B cell (primary cell): ENCODE data around the gene TIMMDC1. TPM values are rescaled to one million over a fixed set of nuclear protein-coding genes. Genes with fewer than 3 reads are reported as not detected.

Source experiments
- ATAC-seq: fragments of 200-7000 bp; cut with Tn5 transposase; one replicate; pipeline ENCODE4 v1.10.0; 2021; ENCODE audit warnings: low read depth, mild to moderate bottlenecking, moderate number of reproducible peaks, moderate library complexity
- CTCF ChIA-PET: fragments of 350-600 bp; sonication (Branson Sonifier 250); formaldehyde crosslinking; loops from one replicate; lab custom pipeline; 2021; ENCODE audit warnings: antibody characterized with exemption, inconsistent platforms; lab: Charles Lee
- POLR2A ChIA-PET: fragments of 350-600 bp; sonication (Branson Sonifier 250); formaldehyde crosslinking; loops from one replicate; lab custom pipeline; 2021; ENCODE audit warnings: antibody characterized with exemption; lab: Charles Lee
- DNase-seq: peaks from one replicate; pipeline ENCODE4 v3.0.0; 2013
- H2AFZ ChIP-seq: 2 replicates; pipeline ENCODE4 v1.6.1; 2012; ENCODE audit warnings: mild to moderate bottlenecking, low read depth, low read length; ENCODE audit not compliant: insufficient read depth, poor library complexity, severe bottlenecking
- H3K27ac ChIP-seq, 2 donors: 1 replicate in 1 of 2; 2 replicates in 1 of 2; pipeline ENCODE4 v1.5.1; 2012 to 2013; ENCODE audit warnings: low read length in 2 of 2, mild to moderate bottlenecking in 2 of 2, moderate library complexity in 1 of 2
- H3K27me3 ChIP-seq, 4 experiments: fragments of 200-600 bp in 1 of 4; sonication (generic) in 1 of 4; replicated peaks in 1 of 4; 1 replicate in 2 of 4; 2 replicates in 2 of 4; pipeline versions ENCODE4 v1.6.1 to v1.7.0; 2013 to 2016; ENCODE audit warnings: low read length in 3 of 4, mild to moderate bottlenecking in 2 of 4, mixed read lengths in 1 of 4, moderate library complexity in 1 of 4; ENCODE audit not compliant: insufficient read depth in 4 of 4, control insufficient read depth in 3 of 4; ENCODE audit errors: control extremely low read depth in 1 of 4
- H3K36me3 ChIP-seq, 2 experiments: replicated peaks in 1 of 2; 1 replicate in 1 of 2; 2 replicates in 1 of 2; pipeline versions ENCODE4 v1.6.1 to v1.7.1; 2013; ENCODE audit warnings: low read length in 1 of 2; ENCODE audit not compliant: insufficient read depth in 2 of 2, control insufficient read depth in 1 of 2; ENCODE audit errors: control extremely low read depth in 1 of 2, extremely low read depth in 1 of 2
- H3K4me1 ChIP-seq, 2 donors: fragments of 200-600 bp in 1 of 2; sonication (generic) in 1 of 2; 1 replicate in 1 of 2; 2 replicates in 1 of 2; pipeline versions ENCODE4 v1.5.1 to v1.6.1; 2013 to 2017; ENCODE audit warnings: low read length in 2 of 2; ENCODE audit not compliant: control insufficient read depth in 2 of 2, insufficient read depth in 2 of 2
- H3K4me2 ChIP-seq: replicated peaks from 2 replicates; pipeline ENCODE3; 2012; ENCODE audit warnings: mild to moderate bottlenecking, low read depth, low read length; ENCODE audit not compliant: poor library complexity, severe bottlenecking
- H3K4me3 ChIP-seq, 5 experiments: fragments of 200-600 bp in 1 of 5; sonication (generic) in 1 of 5; 1 replicate in 3 of 5; 2 replicates in 2 of 5; pipeline versions ENCODE4 v1.5.1 to v1.7.0; 2011 to 2016; ENCODE audit warnings: low read length in 4 of 5, mild to moderate bottlenecking in 4 of 5, low read depth in 2 of 5, control low read depth in 1 of 5, moderate library complexity in 1 of 5; ENCODE audit not compliant: insufficient read depth in 1 of 5; ENCODE audit errors: control extremely low read depth in 1 of 5, extremely low read depth in 1 of 5
- H3K79me2 ChIP-seq: fragments of 200-600 bp; sonication (generic); one replicate; pipeline ENCODE4 v1.6.0; 2016; ENCODE audit warnings: low read length; ENCODE audit not compliant: control insufficient read depth, insufficient read depth
- H3K9ac ChIP-seq: fragments of 200-600 bp; sonication (generic); 2 replicates; pipeline ENCODE4 v1.6.1; 2017; ENCODE audit warnings: mild to moderate bottlenecking, low read length, moderate library complexity
- H3K9me3 ChIP-seq, 3 donors: one replicate each; pipeline versions ENCODE4 v1.6.1 to v1.7.1; 2013; ENCODE audit warnings: low read length in 2 of 3; ENCODE audit not compliant: control insufficient read depth in 2 of 3, insufficient read depth in 1 of 3; ENCODE audit errors: control extremely low read depth in 1 of 3
- H4K20me1 ChIP-seq: 2 replicates; pipeline ENCODE4 v1.6.0; 2012; ENCODE audit warnings: mild to moderate bottlenecking, low read length; ENCODE audit not compliant: insufficient read depth, control insufficient read depth, poor library complexity, severe bottlenecking
- H3K27ac Mint-ChIP-seq: one replicate; pipeline ENCODE4 v1.8.0; 2021; ENCODE audit warnings: mixed read lengths
- H3K27me3 Mint-ChIP-seq: one replicate; pipeline ENCODE4 v1.8.0; 2021; ENCODE audit warnings: mixed read lengths
- H3K4me1 Mint-ChIP-seq: one replicate; pipeline ENCODE4 v1.8.0; 2021; ENCODE audit warnings: mixed read lengths
- H3K4me3 Mint-ChIP-seq: one replicate; pipeline ENCODE4 v1.8.0; 2021; ENCODE audit warnings: mixed read lengths
- H3K9me3 Mint-ChIP-seq: one replicate; pipeline ENCODE4 v1.8.0; 2022; ENCODE audit warnings: mixed read lengths; ENCODE audit not compliant: insufficient read depth
- EZH2 ChIP-seq: IDR thresholded peaks from 2 replicates; pipeline ENCODE4 v1.6.1; 2012; ENCODE audit warnings: borderline replicate concordance, low read depth, mild to moderate bottlenecking, moderate library complexity, low read length; ENCODE audit not compliant: insufficient read depth, poor library complexity, severe bottlenecking
- WGBS: methylation state at CpG from one replicate; pipeline ENCODE4 v1.1.5; 2013; ENCODE audit warnings: missing lambda C conversion rate; ENCODE audit not compliant: insufficient coverage; 5-methylcytosine and 5-hydroxymethylcytosine counted together
- intact Hi-C: fragments of 100-400 bp; cut with micrococcal nuclease; formaldehyde crosslinking; loops from one replicate; pipeline ENCODE4 v1.10.0; 2022
- polyA plus RNA-seq: library from polyadenylated mRNA; depleted of rRNA; stranded (reverse); fragments of >200 nt; gene quantifications from 2 replicates; pipeline ENCODE4 v1.2.3, GENCODE V29; 2012
- total RNA-seq, 2 donors: library from RNA; stranded (reverse); fragments of 120-200 nt in 1 of 2; gene quantifications; 1 replicate in 1 of 2; 2 replicates in 1 of 2; pipeline versions ENCODE4 v1.2.3 to v1.2.4, GENCODE V29; 2013 to 2022
- TF ChIP-seq, protein P1 (sequence below): fragments of 200-600 bp; IDR thresholded peaks from one replicate; pipeline ENCODE4 v1.8.0; 2022; ENCODE audit warnings: antibody characterized with exemption, mild to moderate bottlenecking

Gene TIMMDC1
- total and polyA plus RNA-seq, 2 donors (not counting 1 experiment from before 2014, with no cell fraction given), result 50.5 to 58.5 TPM

GRCh38 chr3:119557192-119557876 is 59.0 kb downstream of the TIMMDC1 start:
- peaks cover 46 to 70% of the 10 kb centered on the region in 2 donors for H3K4me1 ChIP-seq
- intact Hi-C loops, result loop anchor here (5.0 to 10.0 kb wide), 2 partner anchors 40 to 537 kb away; partner anchors contain the start of genes GSK3B and PLA1A
- H3K9me3 Mint-ChIP-seq, result no peaks in the 10 kb centered on the region
- peak overlapping the region; percentile 91 for H3K27ac Mint-ChIP-seq
- peak overlapping the region in 1 of 2 donors; percentile 9 for H3K27ac ChIP-seq
- no peaks in the 10 kb centered on the region for H3K9me3 ChIP-seq
- H3K4me1 Mint-ChIP-seq, result peaks cover 85% of the 10 kb centered on the region
- ATAC-seq (no peak), DNase-seq (no peak)
- H3K4me3 Mint-ChIP-seq, result peak overlapping the region; percentile 75
- peak overlapping the region; percentile 70 for H3K4me2 ChIP-seq
- CTCF ChIA-PET, result interaction anchor here (0.6 to 3.7 kb wide), 3 partner anchors 9 to 124 kb away, joined by 4 to 15 read pairs (median 5); no protein-coding TSS in a partner anchor
- peaks cover 32% of the 10 kb centered on the region for H3K79me2 ChIP-seq
- no peaks in the 10 kb centered on the region for H3K27me3 Mint-ChIP-seq
- peak overlapping the region in 4 of 5 experiments; percentile 3 to 65 (median 52) for H3K4me3 ChIP-seq
- 67% methylated on average over 1 of the region's 7 CpGs for WGBS
- no peaks in the 10 kb centered on the region for H4K20me1 ChIP-seq
- peak overlapping the region; percentile 76 for H3K9ac ChIP-seq
- no peaks in the 10 kb centered on the region for H3K27me3 ChIP-seq
- POLR2A ChIA-PET, result no interaction called here
- H2AFZ ChIP-seq, result no peak overlapping the region
- TF ChIP-seq EZH2, result no peak
- TF ChIP-seq, protein P1, sequence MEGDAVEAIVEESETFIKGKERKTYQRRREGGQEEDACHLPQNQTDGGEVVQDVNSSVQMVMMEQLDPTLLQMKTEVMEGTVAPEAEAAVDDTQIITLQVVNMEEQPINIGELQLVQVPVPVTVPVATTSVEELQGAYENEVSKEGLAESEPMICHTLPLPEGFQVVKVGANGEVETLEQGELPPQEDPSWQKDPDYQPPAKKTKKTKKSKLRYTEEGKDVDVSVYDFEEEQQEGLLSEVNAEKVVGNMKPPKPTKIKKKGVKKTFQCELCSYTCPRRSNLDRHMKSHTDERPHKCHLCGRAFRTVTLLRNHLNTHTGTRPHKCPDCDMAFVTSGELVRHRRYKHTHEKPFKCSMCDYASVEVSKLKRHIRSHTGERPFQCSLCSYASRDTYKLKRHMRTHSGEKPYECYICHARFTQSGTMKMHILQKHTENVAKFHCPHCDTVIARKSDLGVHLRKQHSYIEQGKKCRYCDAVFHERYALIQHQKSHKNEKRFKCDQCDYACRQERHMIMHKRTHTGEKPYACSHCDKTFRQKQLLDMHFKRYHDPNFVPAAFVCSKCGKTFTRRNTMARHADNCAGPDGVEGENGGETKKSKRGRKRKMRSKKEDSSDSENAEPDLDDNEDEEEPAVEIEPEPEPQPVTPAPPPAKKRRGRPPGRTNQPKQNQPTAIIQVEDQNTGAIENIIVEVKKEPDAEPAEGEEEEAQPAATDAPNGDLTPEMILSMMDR, result no peak
- no peaks in the 10 kb centered on the region for H3K36me3 ChIP-seq

GRCh38 chr3:119557877-119558269 is 59.5 kb downstream of the TIMMDC1 start:
- H3K4me2 ChIP-seq, result peak overlapping the region; percentile 70
- H3K9ac ChIP-seq, result peak overlapping the region; percentile 76
- Mint-ChIP-seq H3K27me3 (no peaks in the 10 kb centered on the region), H3K9me3 (no peaks in the 10 kb centered on the region), H3K4me3 (peak overlapping the region; percentile 75), H3K4me1 (peaks cover 86% of the 10 kb centered on the region), H3K27ac (peak overlapping the region; percentile 91)
- WGBS, result no CpG with 5 or more reads among the region's 3 CpGs
- no peaks in the 10 kb centered on the region for H3K27me3 ChIP-seq
- H3K79me2 ChIP-seq, result peaks cover 29% of the 10 kb centered on the region
- H2AFZ ChIP-seq, result no peak overlapping the region
- ChIA-PET CTCF (interaction anchor here (0.6 to 3.7 kb wide), 3 partner anchors 9 to 123 kb away, joined by 4 to 16 read pairs (median 15); no protein-coding TSS in a partner anchor), POLR2A (no interaction called here)
- no peaks in the 10 kb centered on the region for H3K36me3 ChIP-seq
- TF ChIP-seq, protein P1, result no peak
- no peak for TF ChIP-seq EZH2
- H3K4me3 ChIP-seq, result peak overlapping the region in 4 of 5 experiments; percentile 3 to 65 (median 52)
- peak overlapping the region in 1 of 2 donors; percentile 9 for H3K27ac ChIP-seq
- intact Hi-C loops, result loop anchor here (2.0 to 10.0 kb wide), 5 partner anchors 19 to 537 kb away; partner anchors contain the start of genes GSK3B and PLA1A
- H3K4me1 ChIP-seq, result peaks cover 52 to 76% of the 10 kb centered on the region in 2 donors
- DNase-seq (no peak), ATAC-seq (no peak)
- no peaks in the 10 kb centered on the region for H3K9me3 ChIP-seq
- no peaks in the 10 kb centered on the region for H4K20me1 ChIP-seq
